Right cardiac atrium (tissue), 5 donors: ENCODE data around the gene NOTCH2. TPM values are rescaled to one million over a fixed set of nuclear protein-coding genes. Genes with fewer than 3 reads are reported as not detected.

Experiments
- ATAC-seq, 2 donors: fragments of 200-7000 bp; cut with Tn5 transposase; one replicate each; pipeline versions ENCODE4 v1.8.0 to v1.9.1; 2020; ENCODE audit warnings: moderate library complexity in 2 of 2, mild to moderate bottlenecking in 1 of 2
- DNase-seq, 3 donors: peaks; one replicate each; pipeline ENCODE4 v3.0.0-alpha.2; 2020
- H3K27ac ChIP-seq: one replicate; pipeline ENCODE4 v1.5.1; 2013; ENCODE audit warnings: mild to moderate bottlenecking, low read length, control low read depth, moderate library complexity
- H3K27me3 ChIP-seq: one replicate; pipeline ENCODE4 v1.6.1; 2013; ENCODE audit not compliant: control insufficient read depth, insufficient read depth
- H3K4me1 ChIP-seq: one replicate; pipeline ENCODE4 v1.6.1; 2013; ENCODE audit warnings: low read length; ENCODE audit not compliant: control insufficient read depth, insufficient read depth
- H3K4me3 ChIP-seq: one replicate; pipeline ENCODE4 v1.5.1; 2013; ENCODE audit warnings: low read length, control low read depth
- H3K9me3 ChIP-seq: one replicate; pipeline ENCODE4 v1.6.1; 2013; ENCODE audit warnings: low read length; ENCODE audit not compliant: control insufficient read depth
- WGBS: extraction: QIAGEN DNeasy Blood & Tissue Kit; methylation state at CpG from one replicate; pipeline ENCODE4 v1.1.7; 2013; 5-methylcytosine and 5-hydroxymethylcytosine counted together
- intact Hi-C, 4 donors: fragments of 100-400 bp; cut with DNase I; formaldehyde crosslinking; loops; one replicate each; pipeline versions ENCODE4 v1.11.0 to v1.14.0; 2022 to 2023
- polyA plus RNA-seq: library from polyadenylated mRNA; stranded (reverse); fragments of 200-250 nt; gene quantifications from one replicate; pipeline ENCODE4 v1.2.3, GENCODE V29; 2013
- total RNA-seq, 4 donors: library from RNA; stranded (reverse); fragmentation: NEBNext Ultra II Directional; extraction: Animal tissue kit (Norgen Biotek cat#: 25700); gene quantifications; one replicate each; pipeline ENCODE4 v1.2.1, GENCODE V29; 2021
- donor health status: healthy with polysubstance abuse.
- donor health status: DM: no; HTN: yes; CAD: no.
- donor health status: DM: no; HTN: no; CAD: no.
- donor health status: DM: no; HTN: yes; CAD: no; lungs with severe emphysema.
- donor health status: DM: yes; HTN: yes; CAD: no.

Gene NOTCH2
- total and polyA plus RNA-seq, 5 donors: 6.6 to 65.7 (median 39.2) TPM

DNA sequence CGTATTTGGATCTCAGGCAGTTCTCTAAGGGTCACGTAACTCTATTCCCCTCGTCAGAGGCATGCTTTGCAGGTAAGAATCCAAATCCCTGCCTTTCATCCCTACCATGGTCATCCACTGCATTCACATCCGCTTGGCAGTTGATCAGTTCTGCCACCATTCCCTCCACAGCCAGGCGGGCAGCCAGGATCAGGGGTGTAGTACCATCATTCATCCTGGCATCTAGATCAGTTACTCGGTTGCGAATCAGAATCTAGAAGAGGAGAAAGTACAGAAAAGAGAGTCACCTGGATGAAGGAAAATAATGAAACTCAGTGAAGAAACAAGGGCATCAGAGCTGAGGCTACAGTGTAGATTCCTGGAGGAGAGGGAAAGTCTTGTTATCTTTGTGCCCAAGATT, 151.2 kb downstream of the NOTCH2 start:
- 91% methylated on average over 7 of the region's 7 CpGs for WGBS
- ATAC-seq: no peak
- Histone ChIP-seq H3K9me3 (no peaks in the 10 kb centered on the region), H3K27ac (no peak overlapping the region), H3K4me3 (no peak overlapping the region), H3K4me1 (no peaks in the 10 kb centered on the region), H3K27me3 (no peaks in the 10 kb centered on the region)
- no peak for DNase-seq
- intact Hi-C loops: no loop called here

DNA sequence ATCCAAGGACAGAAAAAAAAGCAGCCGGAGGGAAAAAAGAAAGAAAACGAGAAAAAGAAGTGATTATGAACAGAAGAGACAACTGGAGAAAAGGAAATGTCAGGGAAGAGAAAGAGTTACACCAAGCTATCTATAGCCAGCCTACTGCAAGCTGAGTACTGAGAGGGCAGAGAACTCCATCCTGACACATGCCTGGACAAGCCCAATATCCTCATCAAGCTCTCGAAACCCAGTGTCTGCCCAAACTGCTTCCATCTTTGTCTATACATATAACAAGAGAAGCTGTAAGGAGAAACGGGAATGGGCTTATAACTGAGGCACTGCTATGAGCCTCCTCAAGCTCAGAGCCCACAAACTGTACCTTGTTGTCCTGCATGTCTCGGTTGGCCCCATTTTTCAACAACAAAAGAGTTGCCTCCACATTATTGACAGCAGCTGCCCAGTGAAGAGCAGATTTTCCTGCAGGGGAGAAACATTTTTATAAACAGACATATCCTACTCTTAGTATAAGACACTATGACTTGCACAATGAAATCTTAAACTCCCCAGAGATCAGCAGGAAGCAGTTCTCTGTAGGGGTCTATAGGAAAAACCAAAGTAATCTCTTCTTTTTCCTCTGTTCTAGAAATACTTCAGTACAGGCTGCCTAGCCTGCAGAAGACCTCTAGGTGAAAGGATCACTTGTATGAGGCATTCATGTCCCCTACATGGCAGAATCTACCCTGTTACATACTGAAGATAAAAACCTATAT, 152.0 kb downstream of the NOTCH2 start:
- no peak overlapping the region for H3K27ac ChIP-seq
- H3K4me3 ChIP-seq: no peak overlapping the region
- DNase-seq (no peak), ATAC-seq (no peak)
- no peaks in the 10 kb centered on the region for H3K4me1 ChIP-seq
- no peaks in the 10 kb centered on the region for H3K27me3 ChIP-seq
- no peaks in the 10 kb centered on the region for H3K9me3 ChIP-seq
- intact Hi-C loops: no loop called here
- WGBS: 79% methylated on average over 5 of the region's 5 CpGs

DNA sequence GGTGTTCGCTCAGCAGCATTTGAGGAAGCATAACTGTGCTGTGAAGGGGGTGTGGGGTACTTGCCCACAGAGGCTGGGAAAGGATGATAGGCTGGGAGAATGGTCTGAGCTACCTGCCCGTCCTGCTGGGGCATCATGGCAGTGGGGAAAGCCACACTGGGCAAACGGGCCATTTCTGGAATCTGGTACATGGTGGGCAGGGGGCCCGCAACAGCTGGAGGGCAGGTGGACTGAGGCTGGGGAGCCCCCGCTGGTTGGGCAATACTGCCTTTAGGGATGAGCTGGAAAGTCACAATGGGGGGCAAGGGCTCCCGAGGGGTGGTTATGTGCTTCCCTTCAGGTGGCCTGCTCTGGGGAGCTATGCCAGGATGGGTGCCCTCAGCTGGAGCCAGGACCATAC, 153.9 kb downstream of the NOTCH2 start:
- H3K9me3 ChIP-seq: no peaks in the 10 kb centered on the region
- no peaks in the 10 kb centered on the region for H3K27me3 ChIP-seq
- 89% methylated on average over 6 of the region's 6 CpGs for WGBS
- no peak overlapping the region for H3K4me3 ChIP-seq
- intact Hi-C loops: no loop called here
- DNase-seq (peak in 1 of 3 donors; percentile 37), ATAC-seq (no peak)
- H3K4me1 ChIP-seq: no peaks in the 10 kb centered on the region
- H3K27ac ChIP-seq: no peak overlapping the region

DNA sequence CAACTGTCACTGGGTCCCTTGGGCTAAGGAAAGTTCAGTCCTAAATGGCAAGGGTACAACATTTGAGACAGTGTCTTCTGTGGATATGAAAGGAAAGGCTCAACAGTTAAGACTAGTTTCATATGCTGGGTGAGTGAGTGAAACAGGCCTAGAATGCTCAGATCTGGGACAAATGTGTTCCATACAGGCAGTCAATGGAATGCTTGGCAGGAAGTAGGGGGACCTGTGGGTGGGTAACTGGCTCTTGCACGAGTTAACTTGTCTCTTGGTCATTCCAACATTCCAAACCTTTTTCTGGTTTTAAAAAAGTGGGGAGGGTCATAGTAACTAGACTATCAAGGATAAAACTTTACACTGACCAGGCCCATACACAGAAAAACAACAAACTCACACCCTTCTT, 155.4 kb downstream of the NOTCH2 start:
- WGBS: 46% methylated on average over 1 of the region's 1 CpG
- H3K4me1 ChIP-seq: no peaks in the 10 kb centered on the region
- intact Hi-C loops: no loop called here
- H3K27ac ChIP-seq: no peak overlapping the region
- DNase-seq (no peak), ATAC-seq (no peak)
- no peak overlapping the region for H3K4me3 ChIP-seq
- no peaks in the 10 kb centered on the region for H3K27me3 ChIP-seq
- no peaks in the 10 kb centered on the region for H3K9me3 ChIP-seq

DNA sequence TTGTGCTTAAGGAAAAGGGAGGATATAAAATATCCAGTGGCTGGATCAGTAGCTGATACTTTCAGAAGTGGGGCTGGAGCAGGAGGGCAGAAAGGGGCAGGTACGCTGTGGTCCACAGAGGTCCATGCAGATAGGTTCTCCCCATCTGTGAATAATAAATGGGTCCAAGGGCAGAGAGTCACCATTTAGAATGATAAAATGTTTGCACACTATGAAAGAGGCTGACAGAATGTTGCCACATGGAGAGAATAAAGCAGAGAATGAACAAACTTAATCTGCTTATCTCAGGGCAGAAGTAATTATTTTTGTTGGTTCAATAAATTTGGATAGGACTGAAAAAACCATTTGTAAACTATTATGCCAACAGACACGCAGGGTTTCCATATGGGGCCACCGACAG, 156.5 kb downstream of the NOTCH2 start:
- Histone ChIP-seq H3K27me3 (no peaks in the 10 kb centered on the region), H3K4me3 (no peak overlapping the region), H3K9me3 (no peaks in the 10 kb centered on the region), H3K27ac (no peak overlapping the region), H3K4me1 (no peaks in the 10 kb centered on the region)
- 93% methylated on average over 3 of the region's 3 CpGs for WGBS
- DNase-seq (no peak), ATAC-seq (no peak)
- intact Hi-C loops: no loop called here

GRCh38 chr1:119911775-119912174, 157.7 kb downstream of the NOTCH2 start:
- Histone ChIP-seq H3K4me3 (no peak overlapping the region), H3K27ac (no peak overlapping the region), H3K9me3 (no peaks in the 10 kb centered on the region), H3K4me1 (no peaks in the 10 kb centered on the region), H3K27me3 (no peaks in the 10 kb centered on the region)
- intact Hi-C loops: no loop called here
- WGBS: 91% methylated on average over 2 of the region's 2 CpGs
- no peak for ATAC-seq
- no peak for DNase-seq

DNA sequence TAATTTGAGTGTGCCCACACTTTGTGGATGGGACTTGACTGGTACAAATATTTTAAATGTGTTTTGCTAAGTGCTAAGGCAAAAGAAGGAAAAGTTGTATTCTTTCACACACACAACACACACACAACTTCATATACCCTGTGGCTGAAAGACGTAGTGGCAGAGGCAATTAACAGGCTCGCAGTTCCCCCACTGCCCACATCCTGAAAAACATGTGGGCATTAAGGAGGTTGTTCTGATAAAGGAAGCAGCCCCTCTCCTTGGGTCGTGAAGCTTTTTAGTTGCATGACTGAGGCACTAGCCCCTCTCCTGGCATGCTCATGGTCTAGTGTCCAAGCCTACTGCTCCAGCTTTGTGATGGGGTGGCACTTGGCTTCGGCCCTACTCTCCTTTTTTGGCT, 158.8 kb downstream of the NOTCH2 start:
- H3K9me3 ChIP-seq: no peaks in the 10 kb centered on the region
- no peak overlapping the region for H3K27ac ChIP-seq
- H3K4me3 ChIP-seq: no peak overlapping the region
- no peak for DNase-seq
- 69% methylated on average over 4 of the region's 4 CpGs for WGBS
- H3K27me3 ChIP-seq: no peaks in the 10 kb centered on the region
- no peaks in the 10 kb centered on the region for H3K4me1 ChIP-seq
- intact Hi-C loops: no loop called here
- ATAC-seq: no peak

GRCh38 chr1:119909890-119910596, 159.4 kb downstream of the NOTCH2 start:
- H3K4me1 ChIP-seq: no peaks in the 10 kb centered on the region
- DNase-seq (no peak), ATAC-seq (no peak)
- intact Hi-C loops: no loop called here
- no peaks in the 10 kb centered on the region for H3K9me3 ChIP-seq
- H3K27me3 ChIP-seq: no peaks in the 10 kb centered on the region
- no peak overlapping the region for H3K27ac ChIP-seq
- H3K4me3 ChIP-seq: no peak overlapping the region
- WGBS: 63% methylated on average over 9 of the region's 9 CpGs

DNA sequence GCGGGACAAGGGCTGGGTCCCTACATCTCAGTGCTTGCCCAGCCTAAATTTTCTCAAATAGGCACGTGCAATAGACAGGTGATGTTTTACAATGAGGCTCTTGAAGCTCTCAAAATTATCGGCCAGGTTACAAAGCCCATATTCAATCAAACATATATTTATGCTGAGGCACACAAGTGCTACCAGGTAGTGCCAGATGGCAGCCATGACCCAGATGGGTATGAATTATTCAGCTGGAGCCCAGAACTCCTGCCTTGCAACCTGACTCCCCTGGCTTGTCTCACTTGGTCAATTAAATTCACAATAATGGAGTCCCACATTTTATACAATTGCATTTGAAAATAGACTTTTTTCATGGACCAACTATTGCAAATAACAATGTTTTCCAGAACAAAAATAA, 160.8 kb downstream of the NOTCH2 start:
- DNase-seq (no peak), ATAC-seq (no peak)
- intact Hi-C loops: no loop called here
- no peak overlapping the region for H3K27ac ChIP-seq
- H3K9me3 ChIP-seq: no peaks in the 10 kb centered on the region
- H3K27me3 ChIP-seq: no peaks in the 10 kb centered on the region
- H3K4me1 ChIP-seq: no peaks in the 10 kb centered on the region
- no peak overlapping the region for H3K4me3 ChIP-seq
- WGBS: 91% methylated on average over 3 of the region's 3 CpGs

DNA sequence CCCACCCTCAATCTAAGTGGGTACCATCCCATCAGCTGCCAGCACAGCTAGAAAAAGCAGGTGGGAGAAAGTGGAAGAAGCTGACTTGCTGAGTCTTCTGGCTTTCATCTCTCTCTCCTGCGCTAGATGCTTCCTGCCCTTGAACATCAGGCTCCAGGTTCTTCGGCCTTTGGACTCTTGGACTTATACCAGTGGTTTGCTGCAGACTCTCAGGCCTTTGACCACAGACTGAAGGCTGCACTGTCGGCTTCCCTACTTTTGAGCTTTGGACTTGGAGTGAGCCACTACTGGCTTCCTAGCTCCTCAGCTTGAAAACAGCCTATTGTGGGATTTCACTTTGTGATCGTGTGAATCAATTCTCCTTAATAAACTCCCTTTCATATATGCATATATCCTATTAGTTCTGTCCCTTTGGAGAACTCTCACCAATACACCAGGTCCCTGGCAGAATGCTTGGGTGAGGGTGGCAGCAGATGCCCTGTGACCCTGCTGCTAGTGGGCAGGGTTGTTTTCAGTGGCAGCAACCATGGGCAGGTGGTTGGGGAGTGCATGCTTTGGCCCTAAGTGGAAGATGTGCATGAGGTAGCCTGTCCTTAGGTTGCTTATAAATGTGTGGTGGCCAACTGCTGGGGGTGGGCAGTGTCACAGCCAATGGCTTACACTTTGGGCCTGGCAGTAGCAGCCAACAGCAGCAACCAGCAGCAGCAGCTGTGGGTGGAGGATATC, 162.4 kb downstream of the NOTCH2 start:
- WGBS: 87% methylated on average over 4 of the region's 4 CpGs
- ATAC-seq (peak in 1 of 2 donors; percentile 13), DNase-seq (no peak)

GRCh38 chr1:119903443-119903835, 166.0 kb downstream of the NOTCH2 start:
- Histone ChIP-seq H3K27ac (no peak overlapping the region), H3K4me1 (no peaks in the 10 kb centered on the region), H3K9me3 (no peaks in the 10 kb centered on the region), H3K4me3 (no peak overlapping the region), H3K27me3 (no peaks in the 10 kb centered on the region)
- intact Hi-C loops: no loop called here
- no peak for DNase-seq
- no peak for ATAC-seq

More for the DNA sequence above, 162.4 kb downstream of the NOTCH2 start:
- intact Hi-C loops: no loop called here
- no peak overlapping the region for H3K27ac ChIP-seq
- H3K9me3 ChIP-seq: no peaks in the 10 kb centered on the region
- H3K4me3 ChIP-seq: no peak overlapping the region
- no peaks in the 10 kb centered on the region for H3K4me1 ChIP-seq
- H3K27me3 ChIP-seq: no peaks in the 10 kb centered on the region
